ENCODE results near the gene CD52.

GRCh38 chr1:26275580-26276431 lies 42.0 kb upstream of the CD52 start:
- TF ChIP-seq CTCF (IDR thresholded peaks at IDR 0.05) = peak; percentile 77 to 87
- no peak for TF ChIP-seq EP300 (IDR thresholded peaks at IDR 0.05)

All from suprapubic skin (tissue), 3 donors.